ENCODE measurements around the gene KBTBD12. TPM values are rescaled to one million over a fixed set of nuclear protein-coding genes. Genes with fewer than 3 reads are reported as not detected.

The KBTBD12 gene
- total and polyA plus RNA-seq, 2 experiments from 2014 or later, result 0.02 to 0.66 TPM

- Histone ChIP-seq H3K27ac (no peak overlapping the region), H3K9me3 (ENCODE audit: low read depth) (no peaks in the 10 kb centered on the region), H3K27me3 (no peaks in the 10 kb centered on the region), H3K36me3 (no peaks in the 10 kb centered on the region), H3K4me1 (ENCODE audit: low read depth) (no peaks in the 10 kb centered on the region), H3K4me3 (no peak overlapping the region)
- no peak for DNase-seq (ENCODE audit: low read depth in 1 of 2, low spot score in 1 of 2)
- no peak for TF ChIP-seq CTCF (IDR thresholded peaks at IDR 0.05; ENCODE audit: low read depth, low read length)
Observed at GRCh38 chr3:127986803-127987202, 71.8 kb downstream of the KBTBD12 start.

- Histone ChIP-seq H3K4me3 (no peak overlapping the region), H3K27me3 (no peaks in the 10 kb centered on the region), H3K27ac (no peak overlapping the region), H3K9me3 (ENCODE audit: low read depth) (no peaks in the 10 kb centered on the region), H3K4me1 (ENCODE audit: low read depth) (no peaks in the 10 kb centered on the region), H3K36me3 (no peaks in the 10 kb centered on the region)
- TF ChIP-seq CTCF (IDR thresholded peaks at IDR 0.05; ENCODE audit: low read depth, low read length), result no peak
- no peak for DNase-seq (ENCODE audit: low read depth in 1 of 2, low spot score in 1 of 2)
Observed at GRCh38 chr3:127987309-127987995, 72.4 kb downstream of the KBTBD12 start.

GRCh38 chr3:127988770-127989557 is 73.9 kb downstream of the KBTBD12 start:
- Histone ChIP-seq H3K9me3 (ENCODE audit: low read depth) (no peaks in the 10 kb centered on the region), H3K4me1 (ENCODE audit: low read depth) (no peaks in the 10 kb centered on the region), H3K36me3 (no peaks in the 10 kb centered on the region), H3K4me3 (no peak overlapping the region), H3K27ac (no peak overlapping the region), H3K27me3 (no peaks in the 10 kb centered on the region)
- TF ChIP-seq CTCF (IDR thresholded peaks at IDR 0.05; ENCODE audit: low read depth, low read length), result no peak
- no peak for DNase-seq (ENCODE audit: low read depth in 1 of 2, low spot score in 1 of 2)

GRCh38 chr3:127990051-127990450 is 75.0 kb downstream of the KBTBD12 start:
- no peak overlapping the region for H3K4me3 ChIP-seq
- no peaks in the 10 kb centered on the region for H3K27me3 ChIP-seq
- no peaks in the 10 kb centered on the region for H3K4me1 ChIP-seq (ENCODE audit: low read depth)
- no peaks in the 10 kb centered on the region for H3K9me3 ChIP-seq (ENCODE audit: low read depth)
- H3K27ac ChIP-seq, result no peak overlapping the region
- DNase-seq (ENCODE audit: low read depth in 1 of 2, low spot score in 1 of 2), result no peak
- TF ChIP-seq CTCF (IDR thresholded peaks at IDR 0.05; ENCODE audit: low read depth, low read length), result no peak
- no peaks in the 10 kb centered on the region for H3K36me3 ChIP-seq

- Histone ChIP-seq H3K27me3 (no peaks in the 10 kb centered on the region), H3K27ac (no peak overlapping the region), H3K4me3 (no peak overlapping the region), H3K4me1 (ENCODE audit: low read depth) (no peaks in the 10 kb centered on the region), H3K36me3 (no peaks in the 10 kb centered on the region), H3K9me3 (ENCODE audit: low read depth) (no peaks in the 10 kb centered on the region)
- TF ChIP-seq CTCF (IDR thresholded peaks at IDR 0.05; ENCODE audit: low read depth, low read length), result no peak
- no peak for DNase-seq (ENCODE audit: low read depth in 1 of 2, low spot score in 1 of 2)
Observed at GRCh38 chr3:127990461-127990860, 75.4 kb downstream of the KBTBD12 start.

All from cardiac muscle cell (in vitro differentiated cells and primary cell).